ENCODE measurements around the gene NPLOC4.
A peak's percentile ranks its signal among the peaks of the same experiment; 100 is the strongest.

NPLOC4 gene

DNA sequence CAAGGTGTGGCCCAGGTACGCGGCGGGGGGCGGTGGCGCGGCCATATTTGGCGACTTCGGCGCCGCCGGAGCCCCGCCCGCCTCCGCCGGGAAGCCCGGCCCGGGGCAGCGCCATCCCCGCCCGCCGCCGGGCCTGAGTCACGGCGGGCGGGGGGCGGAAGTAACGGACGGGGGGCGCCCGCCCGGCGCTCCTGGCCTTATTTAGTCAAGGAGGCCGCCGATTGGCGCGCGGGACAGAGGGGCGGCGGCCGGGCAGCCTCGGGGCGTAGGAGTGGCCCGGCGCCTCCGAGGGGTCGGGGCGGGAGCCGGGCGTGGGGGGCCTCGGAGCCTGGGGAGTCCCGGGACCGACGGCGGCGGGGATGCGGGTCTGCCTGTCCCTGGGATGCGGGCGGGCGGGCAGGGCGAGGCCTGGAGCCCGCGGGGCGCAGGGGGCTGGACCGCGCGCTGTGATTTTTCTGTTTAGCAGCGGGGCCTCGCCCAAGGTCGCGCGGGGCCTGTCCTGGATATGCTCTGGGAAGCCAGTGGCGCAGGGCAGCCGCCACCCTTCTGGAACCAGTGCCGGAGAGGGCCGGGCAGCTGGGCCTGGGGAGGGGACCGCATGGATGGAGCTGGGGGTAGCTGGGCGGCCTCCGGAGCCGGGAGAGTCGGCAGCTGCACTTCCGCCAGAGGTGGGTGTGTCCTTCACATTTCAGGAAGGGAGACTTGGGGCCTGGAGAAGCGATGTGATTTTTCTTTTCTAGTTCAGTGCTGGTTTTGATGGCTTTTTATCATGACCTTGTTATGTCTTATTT lies 122.0 kb downstream of the NPLOC4 start:
- peak; percentile 59 for DNase-seq

DNA sequence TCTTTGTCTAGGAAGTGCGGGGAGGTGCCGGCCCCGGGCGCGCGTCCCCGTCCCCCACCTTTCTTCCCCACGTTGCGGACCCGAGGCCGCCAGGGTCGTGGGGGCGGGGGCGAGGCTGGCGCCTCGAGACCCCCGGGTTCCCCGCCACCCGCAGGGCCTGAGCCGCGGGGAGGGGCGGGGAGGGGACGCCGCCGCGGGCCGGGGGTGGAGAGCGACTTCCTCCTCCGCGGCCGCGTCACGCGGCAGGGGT lies 122.5 kb downstream of the NPLOC4 start:
- no peak for DNase-seq

DNA sequence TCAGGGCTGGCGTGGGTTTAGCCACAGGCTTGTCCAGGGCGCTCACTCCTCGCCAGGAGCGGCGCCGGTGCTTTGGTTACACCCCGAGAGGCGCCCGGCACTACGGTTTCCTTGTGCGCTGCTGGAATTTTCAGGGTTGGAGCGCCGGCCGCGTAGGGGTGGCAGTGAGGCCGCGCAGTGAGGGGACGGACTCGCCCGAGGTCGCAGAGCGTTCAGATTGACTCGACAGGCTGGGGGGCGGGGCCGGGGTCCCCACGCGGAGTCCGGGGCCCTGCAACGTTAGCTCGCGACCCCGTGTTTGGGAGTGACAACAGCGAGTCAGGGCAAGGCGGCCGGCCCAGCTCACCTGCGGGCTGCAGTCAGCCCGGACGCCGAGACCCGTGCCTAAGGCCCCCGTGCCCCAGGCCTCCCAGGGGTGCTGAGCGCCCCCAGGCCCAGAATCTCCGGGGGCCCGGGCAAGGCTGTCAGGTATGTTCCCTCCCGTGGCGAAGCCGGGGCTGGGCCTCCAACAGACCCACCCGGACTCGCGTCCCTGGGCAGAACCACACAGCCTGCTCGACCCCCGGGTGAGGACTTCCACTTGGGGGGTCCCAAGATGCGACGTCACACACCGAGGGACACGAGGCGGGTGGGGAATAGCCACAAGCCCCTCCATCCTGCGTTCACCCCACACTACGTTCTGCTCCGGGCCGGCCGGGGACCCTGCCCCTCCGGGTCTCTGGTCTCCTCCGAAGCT lies 123.0 kb downstream of the NPLOC4 start:
- no peak for DNase-seq

DNA sequence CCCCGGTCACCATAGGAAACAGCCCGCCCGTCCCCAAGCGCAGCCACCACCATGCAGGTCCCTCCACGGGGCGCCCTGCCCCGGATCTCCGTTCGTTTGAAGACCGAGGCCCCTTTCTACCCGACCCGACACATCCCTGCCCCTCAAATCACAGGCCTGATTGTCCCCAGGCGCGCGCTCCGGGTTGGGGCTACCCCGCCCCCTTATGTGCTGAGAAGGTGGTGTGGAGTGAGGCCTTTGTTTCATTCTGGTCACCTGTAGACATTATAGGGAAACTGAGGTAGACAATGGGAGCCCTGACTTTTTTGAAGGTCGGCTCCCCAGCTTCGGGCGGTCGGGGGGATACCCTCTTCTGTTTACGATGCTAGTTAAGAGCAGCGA lies 123.5 kb downstream of the NPLOC4 start:
- peak; percentile 65 for DNase-seq

GRCh38 chr17:81512562-81513371 lies 124.1 kb downstream of the NPLOC4 start, which contains the start of gene ACTG1:
ACTG1 (minus strand) TSS chr17:81512799; CDS start chr17:81512354, 445 bp downstream.
- peak; percentile 91 for DNase-seq

DNA sequence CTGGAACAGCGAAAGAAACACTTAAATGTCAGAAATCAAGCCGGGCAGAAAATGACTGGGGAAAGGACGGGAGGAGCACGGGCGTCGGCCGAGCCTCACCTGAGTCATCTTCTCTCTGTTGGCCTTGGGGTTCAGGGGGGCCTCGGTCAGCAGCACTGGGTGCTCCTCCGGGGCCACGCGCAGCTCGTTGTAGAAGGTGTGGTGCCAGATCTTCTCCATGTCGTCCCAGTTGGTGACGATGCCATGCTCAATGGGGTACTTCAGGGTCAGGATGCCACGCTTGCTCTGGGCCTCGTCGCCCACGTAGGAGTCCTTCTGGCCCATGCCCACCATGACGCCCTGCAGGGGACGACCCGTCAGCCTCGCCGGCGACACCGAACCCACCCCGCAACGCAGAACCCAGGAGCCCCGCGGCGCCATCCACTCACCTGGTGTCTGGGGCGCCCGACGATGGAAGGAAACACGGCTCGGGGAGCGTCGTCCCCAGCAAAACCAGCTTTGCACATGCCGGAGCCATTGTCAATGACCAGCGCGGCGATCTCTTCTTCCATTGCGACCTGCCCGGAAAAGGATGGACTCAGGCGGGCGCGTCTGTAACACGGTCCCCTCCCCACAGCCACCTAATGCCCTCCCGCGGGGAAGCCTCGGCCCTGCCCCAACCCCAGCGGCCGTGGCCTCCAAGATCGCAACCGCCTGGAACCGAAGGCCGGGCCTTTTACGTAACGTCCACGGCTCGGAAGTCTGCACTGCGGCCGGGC lies 124.9 kb downstream of the NPLOC4 start:
- DNase-seq = no peak

DNA sequence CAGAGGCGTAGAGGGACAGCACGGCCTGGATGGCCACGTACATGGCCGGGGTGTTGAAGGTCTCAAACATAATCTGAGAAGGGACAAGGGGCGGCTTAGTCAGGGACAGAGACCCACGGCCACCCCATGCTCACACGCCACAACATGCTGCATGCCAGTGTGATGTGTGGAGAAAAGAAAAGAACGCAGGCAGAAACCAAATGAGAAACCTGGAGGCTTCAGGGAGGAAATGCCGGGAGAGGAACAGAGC lies 125.4 kb downstream of the NPLOC4 start:
- no peak for DNase-seq

DNA sequence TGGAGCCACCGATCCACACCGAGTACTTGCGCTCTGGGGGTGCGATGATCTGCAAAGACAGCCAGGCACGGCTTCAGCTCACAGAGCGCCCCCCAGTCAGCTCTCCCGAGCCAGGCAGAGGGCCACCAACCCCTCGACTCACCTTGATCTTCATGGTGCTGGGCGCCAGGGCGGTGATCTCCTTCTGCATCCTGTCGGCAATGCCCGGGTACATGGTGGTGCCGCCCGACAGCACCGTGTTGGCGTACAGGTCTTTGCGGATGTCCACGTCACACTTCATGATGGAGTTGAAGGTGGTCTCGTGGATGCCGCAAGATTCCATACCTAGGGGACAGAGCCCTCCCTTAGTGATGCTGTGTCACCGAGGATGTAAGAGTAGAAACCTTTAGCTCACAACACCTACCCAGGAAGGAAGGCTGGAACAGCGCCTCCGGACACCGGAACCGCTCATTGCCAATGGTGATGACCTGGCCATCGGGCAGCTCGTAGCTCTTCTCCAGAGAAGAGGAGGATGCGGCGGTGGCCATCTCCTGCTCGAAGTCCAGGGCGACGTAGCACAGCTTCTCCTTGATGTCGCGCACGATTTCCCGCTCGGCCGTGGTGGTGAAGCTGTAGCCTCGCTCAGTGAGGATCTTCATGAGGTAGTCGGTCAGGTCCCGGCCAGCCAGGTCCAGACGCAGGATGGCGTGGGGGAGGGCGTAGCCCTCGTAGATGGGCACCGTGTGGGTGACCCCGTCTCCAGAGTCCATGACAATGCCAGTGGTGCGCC lies 125.9 kb downstream of the NPLOC4 start:
- peak; percentile 41 for DNase-seq

- DNase-seq = no peak
Measured at GRCh38 chr17:81509972-81510784, 126.7 kb downstream of the NPLOC4 start.

- no peak for DNase-seq
Measured at GRCh38 chr17:81509207-81509971, 127.5 kb downstream of the NPLOC4 start.

GRCh38 chr17:81508639-81509206 lies 128.2 kb downstream of the NPLOC4 start:
- DNase-seq = no peak

Measured in activated gamma-delta T cell treated with Interleukin-2 at 50 U/mL for 16 hours (primary cell).